ENCODE data around the gene TVP23A.
"Not testable (repeated sequence)": the region's sequence is repeated elsewhere in the genome, so short reads cannot be mapped to it uniquely, and the experiment has no call there.

TVP23A gene

GRCh38 chr16:10835281-10835931 is 16.8 kb upstream of the TVP23A start:
- DNase-seq: peak; percentile 91

GRCh38 chr16:10834766-10835165 is 16.2 kb upstream of the TVP23A start:
- no peak for DNase-seq

GRCh38 chr16:10834130-10834529 is 15.5 kb upstream of the TVP23A start:
- no peak for DNase-seq

GRCh38 chr16:10833271-10833670 is 14.7 kb upstream of the TVP23A start:
- DNase-seq: no peak

- DNase-seq: no peak
Observed at GRCh38 chr16:10831894-10832886, 13.6 kb upstream of the TVP23A start.

GRCh38 chr16:10830240-10830639 is 11.6 kb upstream of the TVP23A start:
- DNase-seq: not testable (repeated sequence)

GRCh38 chr16:10829390-10830098 is 10.9 kb upstream of the TVP23A start:
- not testable (repeated sequence) for DNase-seq

GRCh38 chr16:10828851-10829366 is 10.3 kb upstream of the TVP23A start:
- DNase-seq: no peak

GRCh38 chr16:10827691-10828341 is 9.2 kb upstream of the TVP23A start:
- DNase-seq: no peak

- DNase-seq: no peak
Observed at GRCh38 chr16:10824111-10824893, 5.7 kb upstream of the TVP23A start.

GRCh38 chr16:10822702-10823101 is 4.1 kb upstream of the TVP23A start:
- no peak for DNase-seq

GRCh38 chr16:10820546-10820945 is 2.0 kb upstream of the TVP23A start:
- DNase-seq: no peak

GRCh38 chr16:10817514-10817913 is 1.1 kb downstream of the TVP23A start:
- DNase-seq: no peak

GRCh38 chr16:10813099-10813455 is 5.5 kb downstream of the TVP23A start:
- no peak for DNase-seq

- peak; percentile 78 for DNase-seq
Observed at GRCh38 chr16:10812312-10813098, 6.1 kb downstream of the TVP23A start.

GRCh38 chr16:10809706-10810105 is 8.9 kb downstream of the TVP23A start:
- DNase-seq: no peak

- DNase-seq: no peak
Observed at GRCh38 chr16:10808850-10809249, 9.7 kb downstream of the TVP23A start.

GRCh38 chr16:10808218-10808617 is 10.4 kb downstream of the TVP23A start:
- no peak for DNase-seq

- DNase-seq: no peak
Observed at GRCh38 chr16:10806698-10807097, 11.9 kb downstream of the TVP23A start.

GRCh38 chr16:10805334-10805733 is 13.3 kb downstream of the TVP23A start:
- no peak for DNase-seq

GRCh38 chr16:10799736-10800135 is 18.9 kb downstream of the TVP23A start:
- no peak for DNase-seq
